Fibroblast of pulmonary artery (primary cell): ENCODE measurements around the gene KCNQ1.

Experiments used
- DNase-seq: peaks from one replicate; pipeline ENCODE4 v3.0.0-alpha.2; 2010; ENCODE audit warnings: low read depth
- H3K4me3 ChIP-seq: replicated peaks from 2 replicates; pipeline ENCODE4 v1.5.1; 2011; ENCODE audit warnings: low read depth, mild to moderate bottlenecking, control low read depth, low read length, moderate library complexity
- CTCF ChIP-seq: IDR thresholded peaks from 2 replicates; pipeline ENCODE4 v1.5.1; 2011; ENCODE audit warnings: mild to moderate bottlenecking, control low read depth, low read length, inconsistent platforms; ENCODE audit errors: missing control alignments

Gene KCNQ1

GRCh38 chr11:2837096-2837601, 392.3 kb downstream of the KCNQ1 start:
- DNase-seq = peak; percentile 21
- peak; percentile 17 for TF ChIP-seq CTCF
- no peak overlapping the region for H3K4me3 ChIP-seq

GRCh38 chr11:2837651-2838050, 392.8 kb downstream of the KCNQ1 start:
- DNase-seq = no peak
- no peak overlapping the region for H3K4me3 ChIP-seq
- TF ChIP-seq CTCF = no peak

- no peak for TF ChIP-seq CTCF
- H3K4me3 ChIP-seq = no peak overlapping the region
- no peak for DNase-seq
Observed at GRCh38 chr11:2838091-2838490, 393.3 kb downstream of the KCNQ1 start.

GRCh38 chr11:2838676-2839294, 394.0 kb downstream of the KCNQ1 start:
- no peak overlapping the region for H3K4me3 ChIP-seq
- no peak for DNase-seq
- TF ChIP-seq CTCF = no peak

- no peak for DNase-seq
- no peak for TF ChIP-seq CTCF
- H3K4me3 ChIP-seq = no peak overlapping the region
Observed at GRCh38 chr11:2839395-2839943, 394.7 kb downstream of the KCNQ1 start.

- no peak overlapping the region for H3K4me3 ChIP-seq
- DNase-seq = no peak
- TF ChIP-seq CTCF = no peak
Observed at GRCh38 chr11:2841411-2842190, 396.8 kb downstream of the KCNQ1 start.
